RWPE2 (cell line): ENCODE data around the gene TMEM45B.

ENCODE experiments used
- ATAC-seq: fragments of 200-7000 bp; cut with Tn5 transposase; 3 replicates; pipeline ENCODE4 v1.9.1; 2021; ENCODE audit warnings: low read depth
- DNase-seq: peaks from one replicate; pipeline ENCODE4 v3.0.0-alpha.2; 2020; ENCODE audit warnings: low spot score
- H3K27ac ChIP-seq: fragments of 450-650 bp; 2 replicates; pipeline ENCODE4 v1.5.1; 2017; ENCODE audit warnings: mild to moderate bottlenecking; ENCODE audit not compliant: poor library complexity, severe bottlenecking
- H3K27me3 ChIP-seq: fragments of 250-450 bp; sonication (Bioruptor Pico); 2 replicates; pipeline ENCODE4 v1.5.1; 2021; ENCODE audit warnings: mild to moderate bottlenecking, moderate library complexity; ENCODE audit not compliant: insufficient read depth, poor library complexity, severe bottlenecking
- H3K36me3 ChIP-seq: fragments of 250-450 bp; sonication (Bioruptor Pico); 2 replicates; pipeline ENCODE4 v1.5.1; 2020; ENCODE audit warnings: low read depth, mild to moderate bottlenecking, moderate library complexity
- H3K4me1 ChIP-seq: fragments of 250-450 bp; sonication (Bioruptor Pico); 2 replicates; pipeline ENCODE4 v1.5.1; 2021; ENCODE audit warnings: mild to moderate bottlenecking, moderate library complexity; ENCODE audit not compliant: insufficient read depth, poor library complexity, severe bottlenecking
- H3K4me3 ChIP-seq: fragments of 250-450 bp; sonication (Bioruptor Pico); 2 replicates; pipeline ENCODE4 v1.5.1; 2021; ENCODE audit warnings: mild to moderate bottlenecking, moderate library complexity; ENCODE audit not compliant: severe bottlenecking
- H3K9me3 ChIP-seq: fragments of 250-450 bp; sonication (Bioruptor Pico); 2 replicates; pipeline ENCODE4 v1.5.1; 2021; ENCODE audit warnings: mild to moderate bottlenecking, moderate library complexity; ENCODE audit not compliant: severe bottlenecking
- CTCF ChIP-seq: fragments of 450-650 bp; IDR thresholded peaks from one replicate; pipeline ENCODE4 v1.5.1; 2017; ENCODE audit warnings: mild to moderate bottlenecking, moderate library complexity; ENCODE audit not compliant: poor library complexity, severe bottlenecking

The TMEM45B gene

GRCh38 chr11:129905402-129905801, 89.8 kb downstream of the TMEM45B start:
- peaks cover 29% of the 10 kb centered on the region for H3K36me3 ChIP-seq
- no peak for TF ChIP-seq CTCF

More at GRCh38 chr11:129905402-129905801, 89.8 kb downstream of the TMEM45B start:
- DNase-seq (no peak), ATAC-seq (no peak)
- Histone ChIP-seq H3K4me3 (no peak overlapping the region), H3K27ac (no peak overlapping the region), H3K4me1 (no peaks in the 10 kb centered on the region), H3K27me3 (no peaks in the 10 kb centered on the region), H3K9me3 (no peaks in the 10 kb centered on the region)
